PFSK-1 (cell line): Measurements from ENCODE around the gene UST.

Experiments
- POLR2AphosphoS5 ChIP-seq: IDR thresholded peaks from 2 replicates; pipeline ENCODE4 v1.6.1; 2012; ENCODE audit warnings: low read depth, mild to moderate bottlenecking, control low read depth, low read length, moderate library complexity
- SIN3A ChIP-seq: IDR thresholded peaks from 2 replicates; pipeline ENCODE4 v1.6.1; 2012; ENCODE audit warnings: mild to moderate bottlenecking, low read length, moderate library complexity, borderline replicate concordance; ENCODE audit not compliant: insufficient read depth
- TF ChIP-seq, protein P1 (sequence below), 2 experiments: IDR thresholded peaks; 2 replicates each; pipeline versions ENCODE4 v1.6.1 to v1.8.0; 2011 to 2012; ENCODE audit warnings: low read depth in 2 of 2, low read length in 2 of 2, control low read depth in 1 of 2, inconsistent platforms in 1 of 2, mild to moderate bottlenecking in 1 of 2, moderate library complexity in 1 of 2; ENCODE audit not compliant: insufficient read depth in 1 of 2

DNA sequence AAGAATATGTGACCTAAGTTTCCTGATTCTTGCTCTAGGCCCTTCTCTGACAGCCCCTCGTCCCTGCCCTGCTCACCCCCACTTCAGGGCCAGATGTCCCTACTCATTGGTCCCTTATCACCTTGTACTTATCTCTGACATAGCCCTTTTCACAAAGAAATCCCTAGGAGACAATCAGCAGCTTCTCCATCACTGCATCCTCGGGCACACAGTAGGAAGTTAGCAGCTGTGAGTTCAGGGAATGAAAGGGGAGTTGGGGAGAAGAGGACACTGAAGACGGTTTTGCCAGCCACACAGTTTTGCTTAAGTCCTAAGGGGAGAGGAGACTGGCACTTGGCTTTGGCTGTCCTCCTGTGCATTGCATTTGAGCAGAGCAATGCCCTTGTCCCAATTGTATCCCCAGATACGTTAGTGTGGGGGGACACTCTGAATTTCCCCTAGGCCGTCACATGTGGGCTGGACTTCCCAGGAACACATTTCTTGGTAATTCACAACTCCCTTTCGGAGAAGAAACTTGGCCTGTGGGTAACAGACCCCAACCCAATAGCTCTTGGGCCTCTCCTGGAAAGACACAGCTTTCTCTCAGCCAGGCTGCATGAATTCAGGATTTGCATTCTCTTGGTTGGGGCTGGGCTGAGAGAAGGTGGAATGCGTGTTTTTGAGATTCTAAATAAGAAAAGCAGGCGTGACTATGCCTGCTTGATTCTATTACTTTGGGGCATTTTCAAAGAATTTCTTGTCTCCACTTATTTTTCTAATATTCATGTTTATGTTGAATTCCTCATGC lies 177.6 kb downstream of the UST start:
- no peak for TF ChIP-seq POLR2AphosphoS5
- TF ChIP-seq, protein P1, sequence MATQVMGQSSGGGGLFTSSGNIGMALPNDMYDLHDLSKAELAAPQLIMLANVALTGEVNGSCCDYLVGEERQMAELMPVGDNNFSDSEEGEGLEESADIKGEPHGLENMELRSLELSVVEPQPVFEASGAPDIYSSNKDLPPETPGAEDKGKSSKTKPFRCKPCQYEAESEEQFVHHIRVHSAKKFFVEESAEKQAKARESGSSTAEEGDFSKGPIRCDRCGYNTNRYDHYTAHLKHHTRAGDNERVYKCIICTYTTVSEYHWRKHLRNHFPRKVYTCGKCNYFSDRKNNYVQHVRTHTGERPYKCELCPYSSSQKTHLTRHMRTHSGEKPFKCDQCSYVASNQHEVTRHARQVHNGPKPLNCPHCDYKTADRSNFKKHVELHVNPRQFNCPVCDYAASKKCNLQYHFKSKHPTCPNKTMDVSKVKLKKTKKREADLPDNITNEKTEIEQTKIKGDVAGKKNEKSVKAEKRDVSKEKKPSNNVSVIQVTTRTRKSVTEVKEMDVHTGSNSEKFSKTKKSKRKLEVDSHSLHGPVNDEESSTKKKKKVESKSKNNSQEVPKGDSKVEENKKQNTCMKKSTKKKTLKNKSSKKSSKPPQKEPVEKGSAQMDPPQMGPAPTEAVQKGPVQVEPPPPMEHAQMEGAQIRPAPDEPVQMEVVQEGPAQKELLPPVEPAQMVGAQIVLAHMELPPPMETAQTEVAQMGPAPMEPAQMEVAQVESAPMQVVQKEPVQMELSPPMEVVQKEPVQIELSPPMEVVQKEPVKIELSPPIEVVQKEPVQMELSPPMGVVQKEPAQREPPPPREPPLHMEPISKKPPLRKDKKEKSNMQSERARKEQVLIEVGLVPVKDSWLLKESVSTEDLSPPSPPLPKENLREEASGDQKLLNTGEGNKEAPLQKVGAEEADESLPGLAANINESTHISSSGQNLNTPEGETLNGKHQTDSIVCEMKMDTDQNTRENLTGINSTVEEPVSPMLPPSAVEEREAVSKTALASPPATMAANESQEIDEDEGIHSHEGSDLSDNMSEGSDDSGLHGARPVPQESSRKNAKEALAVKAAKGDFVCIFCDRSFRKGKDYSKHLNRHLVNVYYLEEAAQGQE (IDR thresholded peaks at IDR 0.05; ENCODE audit: insufficient read depth in 1 of 2, low read depth in 2 of 2, low read length in 2 of 2): no peak
- TF ChIP-seq SIN3A: no peak
